ENCODE measurements around the gene AKR1C4.
"Not testable (repeated sequence)": the region's sequence is repeated elsewhere in the genome, so short reads cannot be mapped to it uniquely, and the experiment has no call there.

AKR1C4 gene

GRCh38 chr10:5206799-5207198, 10.2 kb downstream of the AKR1C4 start:
- DNase-seq (ENCODE audit: low read depth), result no peak

GRCh38 chr10:5209776-5210175, 13.1 kb downstream of the AKR1C4 start:
- not testable (repeated sequence) for DNase-seq (ENCODE audit: low read depth)

- DNase-seq (ENCODE audit: low read depth), result not testable (repeated sequence)
These were observed 13.6 kb downstream of the AKR1C4 start for GRCh38 chr10:5210261-5210660.

GRCh38 chr10:5211696-5212536, 15.3 kb downstream of the AKR1C4 start:
- DNase-seq (ENCODE audit: low read depth), result no peak

- DNase-seq (ENCODE audit: low read depth), result no peak
These were observed 20.2 kb downstream of the AKR1C4 start for GRCh38 chr10:5216801-5217200.

- DNase-seq (ENCODE audit: low read depth), result no peak
These were observed 22.6 kb downstream of the AKR1C4 start for GRCh38 chr10:5219262-5219661.

- not testable (repeated sequence) for DNase-seq (ENCODE audit: low read depth)
These were observed 26.3 kb downstream of the AKR1C4 start for GRCh38 chr10:5222942-5223341.

- no peak for DNase-seq (ENCODE audit: low read depth)
These were observed 32.4 kb downstream of the AKR1C4 start for GRCh38 chr10:5229019-5229418.

GRCh38 chr10:5233324-5233723, 36.7 kb downstream of the AKR1C4 start:
- no peak for DNase-seq (ENCODE audit: low read depth)

DNA sequence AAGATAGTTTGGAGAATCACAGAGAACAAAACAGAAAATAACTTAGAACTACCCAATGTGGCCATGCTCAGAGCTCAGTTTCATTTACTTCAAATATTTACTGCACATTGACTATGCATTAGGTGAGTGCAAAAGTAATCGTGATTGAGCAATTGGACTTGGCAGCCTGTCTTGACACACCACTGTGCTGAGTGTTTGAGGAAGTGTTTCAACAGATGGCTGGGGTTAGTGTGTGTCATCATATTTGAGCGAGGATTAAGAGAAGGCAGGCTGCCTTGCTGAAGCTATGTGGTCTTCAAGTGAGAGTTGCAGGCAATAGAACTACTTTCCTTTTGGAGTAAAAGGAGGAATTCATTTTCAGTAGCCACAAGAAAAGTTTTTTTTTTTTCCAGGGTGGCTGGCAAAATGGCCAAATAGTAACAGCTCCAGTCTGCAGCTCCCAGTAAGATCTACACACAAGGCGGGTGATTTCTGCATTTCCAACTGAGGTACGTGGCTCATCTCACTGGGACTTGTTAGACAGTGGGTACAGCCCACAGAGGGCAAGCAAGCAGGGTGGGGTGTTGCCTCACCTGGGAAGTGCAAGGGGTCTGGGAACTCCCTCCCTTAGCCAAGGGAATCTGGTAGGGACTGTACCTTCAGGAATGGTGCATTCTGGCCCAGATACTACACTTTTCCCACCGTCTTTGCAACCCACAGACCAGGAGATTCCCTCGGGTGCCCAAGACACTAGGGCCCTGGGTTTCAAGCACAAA, 37.6 kb downstream of the AKR1C4 start:
- DNase-seq (ENCODE audit: low read depth), result no peak

GRCh38 chr10:5237541-5237940, 40.9 kb downstream of the AKR1C4 start:
- DNase-seq (ENCODE audit: low read depth), result not testable (repeated sequence)

- DNase-seq (ENCODE audit: low read depth), result no peak
These were observed 45.9 kb downstream of the AKR1C4 start for GRCh38 chr10:5242585-5242984.

GRCh38 chr10:5243521-5243987, 46.9 kb downstream of the AKR1C4 start:
- no peak for DNase-seq (ENCODE audit: low read depth)

DNA sequence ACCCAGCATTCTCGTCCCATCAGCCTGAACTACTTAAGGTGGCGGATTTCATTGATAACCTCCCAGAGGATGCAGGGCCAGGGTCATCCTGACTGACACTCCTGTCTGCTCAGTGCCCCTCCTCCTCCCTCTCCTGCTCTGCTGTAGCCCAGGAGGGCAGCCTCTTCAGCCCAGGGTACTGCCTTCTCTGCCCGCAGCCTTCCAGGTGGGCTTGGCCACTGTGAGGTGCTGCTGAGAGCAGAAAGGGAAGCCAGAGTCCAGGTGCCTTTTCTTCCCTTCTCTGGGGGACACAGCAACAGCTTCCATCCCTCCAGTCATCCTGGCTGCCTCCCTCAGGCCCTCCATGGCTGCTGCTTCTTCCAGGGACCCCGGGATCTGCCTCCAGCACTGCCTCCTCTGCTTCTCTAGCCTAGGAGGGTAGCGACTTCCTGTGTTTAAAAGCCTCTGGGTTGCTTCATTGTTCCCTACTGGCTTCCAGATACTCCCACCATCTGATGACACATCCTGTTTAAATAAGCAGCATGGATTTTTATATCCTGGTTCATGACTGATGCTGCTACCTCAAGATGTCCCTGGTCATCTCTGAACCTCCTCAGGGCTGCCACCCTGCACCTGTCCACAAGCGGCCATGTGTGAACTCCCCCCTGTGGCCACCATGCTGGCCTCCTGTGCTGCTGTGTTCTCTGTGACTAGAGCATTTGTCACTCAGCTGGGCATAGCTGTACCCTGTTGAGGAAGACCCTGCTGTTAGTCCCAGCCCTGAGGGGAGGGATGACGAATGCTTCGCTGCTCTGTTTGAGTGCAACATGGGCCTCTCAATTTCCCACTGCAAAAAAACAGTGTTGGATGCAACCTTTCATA, 55.8 kb downstream of the AKR1C4 start:
- DNase-seq (ENCODE audit: low read depth), result no peak

GRCh38 chr10:5254488-5254887, 57.9 kb downstream of the AKR1C4 start:
- no peak for DNase-seq (ENCODE audit: low read depth)

GRCh38 chr10:5257768-5258167, 61.1 kb downstream of the AKR1C4 start:
- not testable (repeated sequence) for DNase-seq (ENCODE audit: low read depth)

DNA sequence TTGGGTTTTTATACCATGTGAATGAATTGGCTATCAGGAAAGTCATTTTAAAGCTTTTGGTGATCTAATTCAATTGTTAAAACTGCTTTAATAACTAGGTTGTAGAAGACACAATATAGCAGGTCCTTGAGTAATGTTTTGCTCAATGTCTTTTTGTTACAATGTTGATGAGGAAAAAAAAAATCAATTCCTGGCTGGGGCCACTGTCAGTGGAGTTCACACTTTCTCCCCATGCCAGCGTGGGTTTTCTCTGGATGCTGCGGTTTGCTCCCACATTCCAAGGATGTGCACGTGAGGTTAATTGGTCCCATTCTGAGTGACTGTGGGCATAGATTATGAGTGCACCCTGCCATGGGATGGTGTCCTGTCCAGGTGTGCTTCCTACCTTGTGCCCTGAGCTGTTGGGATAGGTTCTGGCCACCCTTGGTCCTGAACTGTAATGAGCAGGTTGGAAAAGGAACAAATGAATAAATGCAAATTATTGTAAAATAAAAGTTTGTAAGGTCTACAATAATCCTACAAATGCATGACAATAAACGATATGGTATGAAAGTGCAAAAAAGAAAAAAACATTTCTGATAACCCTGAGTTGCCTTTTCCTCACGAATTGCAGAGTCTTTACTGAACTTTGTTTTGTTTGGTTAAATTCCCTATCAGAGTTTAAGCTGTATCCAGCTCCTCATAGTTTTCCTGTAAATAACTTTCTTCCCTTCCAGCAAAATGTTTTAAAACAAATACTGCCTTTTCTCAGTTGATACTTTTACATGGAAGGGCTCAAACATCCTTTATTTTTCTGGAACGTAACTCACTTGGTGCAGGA, 62.7 kb downstream of the AKR1C4 start:
- DNase-seq (ENCODE audit: low read depth), result no peak

- DNase-seq (ENCODE audit: low read depth), result no peak
These were observed 63.4 kb downstream of the AKR1C4 start for GRCh38 chr10:5259952-5260578.

- DNase-seq (ENCODE audit: low read depth), result no peak
These were observed 64.2 kb downstream of the AKR1C4 start for GRCh38 chr10:5260828-5261227.

DNA sequence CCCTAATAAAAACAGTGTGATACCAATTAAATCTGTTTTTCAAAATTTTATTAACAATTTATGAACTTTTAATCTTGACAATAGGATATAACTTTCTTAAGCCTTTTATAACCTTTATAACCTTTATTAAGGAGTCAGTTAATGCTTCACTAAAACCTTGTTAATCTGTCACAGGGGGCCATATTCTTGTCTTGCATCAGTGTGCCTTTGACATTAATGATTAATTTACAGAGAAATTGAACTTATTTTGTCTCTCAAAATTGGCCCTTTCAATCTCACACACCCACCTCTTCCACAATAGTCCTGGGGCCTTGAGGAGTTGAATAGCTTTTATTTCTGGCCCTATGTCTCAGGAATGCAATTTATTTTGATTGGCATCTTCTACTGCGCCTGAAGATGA, 68.5 kb downstream of the AKR1C4 start:
- no peak for DNase-seq (ENCODE audit: low read depth)

GRCh38 chr10:5266351-5266750, 69.7 kb downstream of the AKR1C4 start:
- DNase-seq (ENCODE audit: low read depth), result no peak

All from stimulated activated CD4-positive, alpha-beta T cell treated with anti-CD3 and anti-CD28 coated beads, Interleukin-2, amount 100 ng/mL, for 4 hours (primary cell).